Esophagus muscularis mucosa (tissue), 3 donors: ENCODE results near the gene SLC8A1.
A peak's percentile ranks its signal among the peaks of the same experiment; 100 is the strongest.

Experiments
- CTCF ChIP-seq, 3 experiments: fragments of 200-600 bp in 2 of 3; fragments of 450-650 bp in 1 of 3; sonication (generic) in 2 of 3; IDR thresholded peaks; one replicate each; pipeline ENCODE4 v1.5.1; 2017 to 2019; ENCODE audit warnings: antibody characterized with exemption in 3 of 3, mild to moderate bottlenecking in 2 of 3, moderate library complexity in 1 of 3
- POLR2A ChIP-seq: fragments of 450-650 bp; IDR thresholded peaks from one replicate; pipeline ENCODE4 v1.6.1; 2017; ENCODE audit warnings: antibody characterized with exemption, moderate library complexity, mild to moderate bottlenecking, low read depth

- TF ChIP-seq POLR2A = no peak
- TF ChIP-seq CTCF (IDR thresholded peaks at IDR 0.05) = peak in 2 of 3 experiments; percentile 7 to 24
These were observed 167.1 kb downstream of the SLC8A1 start for GRCh38 chr2:40284797-40285196.
